NCI-H128 (cell line): ENCODE results near the gene SIAH1.
"Not testable (repeated sequence)": the region's sequence is repeated elsewhere in the genome, so short reads cannot be mapped to it uniquely, and the experiment has no call there.

Source experiments
- DNase-seq: peaks from one replicate; lab custom pipeline; 2025; ENCODE audit not compliant: unreplicated experiment; lab: John Stamatoyannopoulos, UW

The SIAH1 gene

DNA sequence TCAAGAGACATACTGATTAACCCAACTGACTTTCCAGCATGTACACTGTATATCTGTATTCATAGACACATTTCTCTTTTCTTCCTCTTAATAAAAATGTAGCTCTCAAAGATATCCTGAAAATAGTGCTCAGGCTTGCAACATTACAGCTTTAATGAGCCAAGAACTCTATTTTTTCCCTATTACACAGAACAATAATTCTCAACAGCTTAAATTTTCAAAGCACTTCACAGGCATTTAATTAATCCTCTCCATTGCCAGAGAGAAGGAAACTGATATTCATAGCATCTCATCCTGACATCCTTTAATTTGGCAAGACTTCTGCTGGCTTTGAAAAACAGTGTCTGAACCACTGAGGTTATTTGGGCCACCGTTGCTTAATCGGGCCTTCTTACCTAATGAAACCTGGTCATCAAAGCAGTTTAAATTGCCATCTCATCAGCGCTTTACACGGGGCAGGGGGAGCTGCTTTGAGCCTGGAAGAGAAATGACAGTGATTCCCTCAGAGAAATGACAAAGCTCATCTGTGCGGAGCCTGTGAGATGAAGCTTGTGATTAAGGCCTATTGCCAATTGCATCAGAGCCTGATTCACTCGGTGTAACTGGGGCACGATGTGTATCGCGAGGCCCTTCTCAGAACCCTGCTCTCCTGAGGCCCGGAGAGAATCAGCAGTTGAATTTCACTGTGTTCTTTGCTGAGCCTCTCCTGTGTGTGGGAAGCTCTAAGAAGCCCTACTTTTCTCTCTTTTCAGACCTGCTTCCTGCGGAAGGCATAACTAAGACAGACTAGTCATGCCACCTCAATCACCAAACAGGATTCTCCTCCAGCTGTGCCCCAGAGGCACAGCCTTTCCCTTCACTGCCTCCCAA, 8.5 kb upstream of the SIAH1 start:
- no peak for DNase-seq

DNA sequence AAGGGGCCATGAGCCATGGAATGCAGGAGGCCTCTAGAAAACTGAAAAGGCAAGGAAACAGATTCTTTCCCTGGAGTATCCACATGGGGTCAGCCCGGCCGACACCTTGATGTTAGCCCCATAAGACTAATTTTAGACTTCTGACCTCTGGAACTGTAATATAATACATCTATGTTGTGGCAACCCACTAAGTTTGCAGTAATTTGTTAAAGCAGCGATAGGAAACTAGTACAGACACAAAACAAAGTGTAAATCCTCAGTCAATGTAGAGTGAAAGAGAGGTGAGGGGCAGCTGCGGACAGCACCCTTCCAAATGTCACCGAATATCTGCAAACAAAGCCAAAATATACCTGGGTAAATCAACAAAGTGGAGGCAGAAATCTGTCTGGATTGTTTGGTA, 7.2 kb upstream of the SIAH1 start:
- no peak for DNase-seq

DNA sequence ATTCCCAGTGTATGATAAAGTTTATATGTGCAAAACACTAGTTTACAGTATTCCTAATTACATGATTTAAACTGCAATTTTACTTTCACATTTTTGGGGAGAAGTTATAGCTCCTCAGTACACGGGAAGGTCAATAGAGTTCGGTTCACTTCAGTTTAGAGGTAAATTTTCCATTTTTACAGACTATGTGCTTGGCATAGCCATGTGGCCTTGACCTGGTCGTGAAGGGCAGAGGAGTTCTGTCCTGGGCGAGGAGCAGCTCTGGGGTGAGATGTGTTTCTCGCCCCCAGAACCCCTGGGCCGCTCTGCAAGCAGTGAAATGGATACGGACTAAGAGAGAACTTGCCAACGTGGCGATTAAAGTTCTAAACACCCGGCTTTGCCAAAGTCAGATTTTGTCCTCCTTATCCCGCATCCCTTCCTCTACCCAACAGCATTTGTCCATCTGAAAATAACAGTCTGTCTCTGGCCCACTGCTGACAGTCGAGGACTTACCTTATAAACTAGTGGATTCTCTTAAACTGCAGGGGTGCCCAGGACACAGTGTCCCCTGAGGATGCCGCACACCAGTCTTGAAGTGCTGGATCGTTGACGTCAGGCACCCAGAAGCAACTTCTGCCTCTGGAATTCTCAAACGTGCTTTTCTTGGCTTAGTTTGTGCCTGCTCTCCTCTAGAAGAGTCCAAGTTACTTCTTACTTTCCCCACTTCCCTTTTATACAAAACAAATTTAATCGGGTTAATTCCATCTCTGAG, 1.5 kb upstream of the SIAH1 start:
- no peak for DNase-seq

DNA sequence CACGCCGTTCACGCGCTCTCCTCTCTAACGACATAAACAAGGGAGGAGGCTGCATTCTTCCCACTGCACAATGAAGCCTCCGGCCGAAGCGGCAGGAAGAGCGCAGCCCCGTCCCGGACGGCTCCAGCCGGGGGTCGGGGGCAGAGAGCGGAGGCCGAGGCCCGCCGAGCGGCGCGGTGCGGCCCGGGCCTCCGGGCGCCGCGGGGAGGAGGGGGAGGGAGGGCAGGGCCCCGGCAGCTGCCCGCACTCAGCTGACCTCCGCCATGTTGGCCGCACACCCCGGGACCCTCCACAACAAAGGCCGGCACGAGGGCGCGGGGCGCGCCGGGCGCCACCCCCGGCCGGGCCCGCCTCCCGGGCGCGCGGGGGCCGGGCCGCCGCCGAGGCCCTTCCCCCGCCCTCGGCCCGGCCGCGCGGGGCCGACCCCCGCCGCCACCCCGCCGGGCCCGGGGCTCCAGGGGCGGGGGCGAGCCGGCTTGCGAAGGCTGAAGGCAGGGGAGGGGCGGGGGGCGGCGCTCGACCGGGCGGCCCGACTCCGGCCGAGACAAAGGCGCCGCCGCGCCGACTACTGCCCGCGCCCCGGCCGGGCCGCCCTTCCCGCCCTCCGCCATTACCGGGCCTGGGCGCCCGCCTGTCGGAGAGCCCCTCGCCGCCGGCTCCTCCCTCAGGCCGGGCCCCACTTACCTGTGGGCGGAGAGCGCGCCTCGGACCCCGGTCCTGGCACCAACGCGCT, 527 bp downstream of the SIAH1 start:
- no peak for DNase-seq

DNA sequence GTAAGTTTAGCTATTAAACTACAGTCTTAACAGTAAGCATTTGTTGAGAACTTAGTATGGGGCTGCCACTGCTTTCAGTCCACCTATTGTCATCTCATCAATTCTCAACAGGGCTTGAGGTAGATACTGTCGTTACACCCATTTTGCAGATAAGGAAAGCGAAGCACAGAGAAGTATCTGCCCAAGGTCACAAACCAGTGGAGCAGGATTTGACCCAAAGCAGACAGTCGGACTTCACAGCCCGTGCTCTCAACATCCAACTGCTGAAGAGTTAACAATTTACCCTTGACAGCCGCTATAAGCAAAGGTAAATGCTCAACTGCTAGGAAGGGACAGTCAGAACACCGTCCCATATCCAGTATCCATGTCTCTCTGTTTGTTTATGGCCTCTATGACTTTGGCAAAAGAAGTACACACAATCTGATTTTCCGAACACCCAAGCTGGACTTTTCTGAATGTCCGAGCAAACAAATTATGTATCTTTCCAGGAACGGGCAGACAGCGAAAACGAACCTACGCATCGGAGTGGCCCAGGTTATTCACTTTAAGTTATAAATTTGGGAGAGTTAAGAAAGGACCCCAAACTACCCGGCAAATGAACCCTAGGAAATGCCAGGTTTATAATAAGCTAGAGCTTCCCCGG, 1.2 kb downstream of the SIAH1 start:
- no peak for DNase-seq

DNA sequence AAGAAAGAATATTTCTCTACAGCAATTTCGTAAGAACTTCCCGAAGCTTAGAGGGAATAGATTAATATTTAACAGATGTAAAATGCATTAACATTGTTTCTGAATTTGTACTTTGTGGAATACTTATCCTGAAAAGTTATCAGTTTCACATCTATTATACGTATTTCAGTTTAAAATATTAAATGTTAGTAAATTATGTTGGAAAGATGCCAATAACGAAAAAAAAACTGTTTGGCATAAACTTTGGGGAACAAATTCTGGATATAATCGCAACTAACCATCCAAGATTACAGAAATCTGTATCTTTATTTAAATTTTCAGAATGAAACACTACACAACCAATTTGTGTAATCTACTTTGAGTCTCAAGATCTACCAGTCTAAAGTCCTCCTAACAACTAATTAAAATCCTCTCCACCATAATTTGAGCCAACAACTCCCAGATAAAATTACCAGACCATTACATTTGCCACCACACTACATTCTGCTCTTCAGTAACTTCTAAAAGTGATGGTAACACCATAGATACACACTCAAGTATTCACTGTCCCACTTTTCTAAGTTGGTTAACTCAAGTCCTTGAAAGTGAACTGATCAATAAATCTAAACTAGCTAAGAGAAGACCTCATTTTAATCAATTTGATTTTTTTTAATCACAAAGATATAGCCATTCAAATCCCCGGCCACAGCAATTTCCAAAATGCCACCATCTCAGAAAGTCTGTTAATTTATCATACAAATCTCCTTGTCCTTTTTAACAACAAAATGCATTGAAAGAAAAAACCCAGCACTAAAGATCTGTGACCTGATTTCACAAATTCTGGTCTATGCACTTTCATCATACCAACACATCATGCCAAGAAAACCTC, 2.0 kb downstream of the SIAH1 start:
- no peak for DNase-seq

DNA sequence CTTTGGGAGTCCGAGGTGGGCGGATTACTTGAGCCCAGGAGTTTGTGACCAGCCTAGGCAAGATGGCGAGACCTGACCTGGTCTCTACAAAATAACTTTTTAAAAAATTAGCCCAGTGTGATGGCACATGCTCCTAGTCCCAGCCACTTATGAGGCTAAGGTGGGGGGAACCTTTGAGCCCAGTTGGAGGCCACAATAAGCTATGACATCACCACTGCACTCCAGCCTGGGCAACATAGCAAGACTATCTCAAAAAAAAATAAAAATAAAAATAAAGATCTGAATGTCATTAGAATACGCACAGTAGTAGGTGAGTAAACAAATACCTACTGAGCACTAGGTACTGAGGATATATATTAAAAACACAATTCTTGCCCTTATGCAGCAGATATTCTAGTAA, 3.1 kb downstream of the SIAH1 start:
- DNase-seq: no peak

DNA sequence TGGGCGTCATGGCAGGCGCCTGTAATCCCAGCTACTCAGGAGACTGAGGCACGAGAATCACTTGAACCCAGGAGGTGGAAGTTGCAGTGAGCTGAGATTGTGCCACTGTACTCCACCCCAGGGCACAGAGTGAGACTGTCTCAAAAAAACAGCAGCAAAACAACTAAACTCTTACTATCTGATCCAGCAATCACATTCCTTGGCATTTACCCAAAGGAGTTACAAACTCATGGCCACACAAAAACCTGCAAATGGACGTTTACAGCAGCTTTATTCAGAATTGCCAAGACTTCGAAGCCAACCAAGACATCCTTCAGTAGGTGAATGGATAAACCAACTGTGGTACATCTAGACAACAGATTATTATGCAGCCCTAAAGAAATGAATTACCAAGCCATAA, 4.0 kb downstream of the SIAH1 start:
- no peak for DNase-seq

DNA sequence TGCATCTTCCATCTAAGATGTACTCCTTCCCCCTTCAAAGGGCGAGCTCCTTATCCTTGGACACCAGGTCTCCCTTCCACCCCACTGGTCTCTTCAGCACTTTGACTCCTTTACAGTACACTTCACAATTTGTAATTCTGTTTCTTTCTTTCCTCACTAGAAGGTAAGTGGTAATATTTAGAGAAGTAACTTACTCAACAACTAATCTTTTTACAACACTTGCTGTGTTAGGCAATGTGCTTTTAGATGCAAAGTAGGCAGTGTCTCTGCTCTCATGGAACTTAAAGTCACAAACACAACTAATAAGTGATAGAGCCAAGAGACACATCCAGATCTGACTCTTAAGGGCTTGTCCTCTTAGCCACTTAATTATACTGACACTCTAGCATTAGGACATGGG, 6.4 kb downstream of the SIAH1 start:
- no peak for DNase-seq

DNA sequence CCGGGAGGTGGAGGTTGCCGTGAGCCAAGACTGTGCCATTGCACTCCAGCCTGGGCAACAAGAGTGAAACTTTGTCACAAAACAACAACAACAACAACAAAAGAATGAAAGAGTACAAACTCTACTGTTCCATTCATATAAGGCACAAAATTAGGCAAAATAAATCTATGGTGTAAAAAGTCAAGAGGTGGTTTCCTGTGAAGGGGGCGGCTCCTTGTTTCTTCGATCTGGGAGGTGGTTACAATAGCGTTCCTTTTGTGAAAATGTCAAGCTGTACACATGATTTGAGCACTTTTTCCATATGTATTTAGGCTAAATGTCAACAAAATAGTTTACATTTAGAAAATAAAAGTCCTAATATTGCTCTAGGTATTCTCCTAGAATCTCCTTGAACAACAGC, 6.9 kb downstream of the SIAH1 start:
- DNase-seq: no peak

DNA sequence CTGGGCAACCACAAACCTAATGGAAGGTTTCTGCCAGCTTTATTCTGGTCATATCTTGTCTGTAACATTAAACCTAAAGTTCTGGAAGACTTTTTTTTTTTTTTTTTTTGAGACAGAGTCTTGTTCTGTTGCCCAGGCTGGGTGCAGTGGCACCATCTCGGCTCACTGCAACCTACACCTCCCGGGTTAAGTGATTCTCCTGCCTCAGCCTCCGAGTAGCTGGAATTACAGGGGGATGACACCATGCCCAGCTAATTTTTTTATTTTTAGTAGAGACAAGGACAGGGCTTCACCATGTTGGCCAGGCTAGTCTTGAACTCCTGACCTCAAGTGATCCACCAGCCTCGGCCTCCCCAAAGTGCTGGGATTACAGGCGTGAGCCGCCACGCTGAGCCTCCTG, 7.9 kb downstream of the SIAH1 start:
- DNase-seq: not testable (repeated sequence)

DNA sequence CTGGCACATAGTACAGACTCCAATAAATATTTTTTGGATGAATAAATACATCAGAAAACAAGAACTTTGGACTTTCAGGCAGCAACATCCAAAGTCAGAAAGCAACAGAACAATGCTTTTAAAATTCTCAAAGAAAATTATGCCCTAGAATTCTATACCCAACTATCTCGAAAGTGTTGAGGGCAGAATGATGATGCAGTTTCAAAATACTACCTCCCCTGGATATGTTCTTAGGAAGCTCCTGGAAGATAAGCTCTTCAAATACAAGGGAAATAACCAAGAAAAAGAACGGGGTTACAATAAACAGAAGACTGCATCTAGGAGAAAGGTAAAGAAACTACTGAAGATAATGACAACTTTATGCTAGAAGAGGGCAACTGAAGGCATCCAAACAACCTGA, 11.0 kb downstream of the SIAH1 start:
- no peak for DNase-seq

DNA sequence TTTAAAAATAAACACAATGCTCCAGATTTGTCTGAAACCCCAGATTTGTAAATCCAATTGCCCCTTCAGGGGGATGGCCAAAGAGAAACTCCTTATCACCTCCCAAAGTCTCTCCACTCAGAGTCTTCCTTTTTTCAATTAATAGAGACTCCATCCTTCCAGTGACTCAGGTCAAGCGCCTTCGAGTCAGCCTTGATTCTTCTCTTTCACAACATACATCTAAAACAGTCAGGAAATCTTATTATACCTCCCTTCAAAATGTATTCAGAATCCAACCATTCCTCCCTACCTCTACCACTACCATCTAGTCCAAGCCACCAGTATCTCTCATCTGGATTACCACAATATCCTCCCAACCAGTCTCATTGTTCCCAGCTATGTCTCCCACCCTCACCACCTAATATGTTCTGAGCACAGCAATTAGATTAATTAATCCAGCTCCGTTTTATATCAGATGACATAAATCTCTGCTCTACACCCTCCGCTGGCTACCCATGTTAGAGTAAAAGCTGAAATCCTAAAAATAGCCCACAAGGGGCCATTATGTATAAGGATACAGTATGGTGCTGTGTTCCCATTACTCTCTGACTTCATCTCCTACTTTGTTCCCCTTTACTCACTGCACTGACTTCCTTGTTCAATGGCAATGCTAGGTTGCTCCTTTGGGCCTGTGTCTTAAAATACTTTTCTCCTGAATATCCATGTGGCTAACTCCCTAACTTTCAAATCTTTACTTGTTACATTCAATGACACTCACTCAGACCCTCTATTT, 11.8 kb downstream of the SIAH1 start:
- DNase-seq: no peak

DNA sequence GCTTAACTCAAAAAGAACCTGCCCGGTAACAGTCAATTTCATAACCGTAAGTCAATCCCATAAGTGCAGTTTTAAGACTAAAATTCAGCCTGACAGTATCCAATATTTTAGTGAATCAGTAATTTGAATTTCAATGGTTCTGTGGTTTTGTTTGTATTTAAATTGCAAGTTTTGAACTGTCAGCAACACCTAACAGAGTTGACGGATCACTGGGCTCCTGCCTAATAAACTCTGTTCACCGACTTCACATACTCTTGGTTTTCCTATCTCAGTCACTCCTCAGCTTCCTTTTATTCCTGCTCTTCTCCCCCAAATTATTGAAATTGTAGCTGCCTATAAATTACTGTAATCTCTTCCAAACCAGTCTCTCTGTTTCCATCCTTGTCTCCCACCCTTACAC, 12.5 kb downstream of the SIAH1 start:
- DNase-seq: no peak

DNA sequence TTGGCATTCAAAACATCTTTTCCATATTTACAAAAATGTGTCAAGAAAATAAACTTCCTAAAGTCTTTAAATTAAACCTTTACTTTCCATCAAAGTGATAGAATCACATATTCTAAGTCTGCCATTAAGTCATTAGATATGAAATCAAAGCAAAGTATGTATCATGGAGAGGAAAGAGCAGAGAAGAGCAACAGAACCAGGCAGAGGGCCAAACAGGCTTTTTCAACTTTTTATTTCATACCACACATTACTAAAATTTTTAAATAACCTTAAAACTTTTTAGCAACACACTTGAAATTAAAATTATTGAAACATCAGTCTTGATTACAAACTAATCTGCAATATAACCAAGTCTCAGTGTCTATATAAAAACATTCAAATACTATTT, 13.8 kb downstream of the SIAH1 start:
- DNase-seq: no peak

DNA sequence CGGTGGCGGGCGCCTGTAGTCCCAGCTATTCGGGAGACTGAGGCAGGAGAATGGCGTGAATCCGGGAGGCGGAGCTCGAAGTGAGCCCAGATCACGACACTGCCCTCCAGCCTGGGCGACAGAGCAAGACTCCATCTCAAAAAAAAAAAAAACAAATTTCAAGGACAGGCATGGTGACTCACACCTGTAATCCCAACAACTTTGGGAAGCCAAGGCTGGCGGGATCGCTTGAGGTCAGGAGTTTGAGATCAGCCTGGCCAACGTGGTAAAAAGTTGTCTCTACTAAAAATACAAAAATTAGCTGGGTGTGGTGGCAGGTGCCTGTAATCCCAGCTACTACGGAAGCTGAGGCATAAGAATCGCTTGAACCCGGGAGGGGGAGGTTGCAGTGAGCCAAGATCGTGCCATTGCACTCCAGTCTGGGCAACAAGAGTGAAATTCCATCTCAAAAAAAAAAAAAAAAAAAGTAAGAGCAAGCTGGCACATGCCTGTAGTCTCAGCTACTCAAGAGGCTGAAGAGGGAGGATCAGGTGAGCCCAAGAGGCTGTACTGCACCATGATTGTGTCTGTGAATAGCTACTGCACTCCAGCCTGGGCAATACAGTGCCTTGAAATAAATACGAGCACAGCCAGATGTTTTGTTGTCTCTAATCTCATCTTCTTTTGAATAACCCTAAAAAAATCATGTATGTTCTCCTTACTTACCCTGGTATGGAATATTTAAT, 14.4 kb downstream of the SIAH1 start:
- not testable (repeated sequence) for DNase-seq

DNA sequence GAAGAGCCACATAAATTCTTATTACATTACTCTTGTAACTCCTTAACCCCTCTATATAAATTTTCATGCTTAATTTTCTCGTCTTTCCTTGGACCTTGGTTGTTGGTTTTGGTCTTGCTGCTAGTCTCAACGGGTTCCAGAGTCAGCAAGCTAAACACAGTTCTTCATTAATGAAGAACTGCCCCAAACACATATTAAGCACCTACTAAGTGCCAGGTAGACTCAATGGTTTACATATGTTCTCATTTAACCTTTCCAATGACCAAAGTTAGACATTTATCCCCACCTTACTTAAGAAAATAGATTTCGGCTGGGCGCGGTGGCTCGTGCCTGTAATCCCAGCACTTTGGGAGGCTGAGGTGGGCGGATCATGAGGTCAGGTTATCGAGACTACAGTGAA, 15.0 kb downstream of the SIAH1 start:
- no peak for DNase-seq

DNA sequence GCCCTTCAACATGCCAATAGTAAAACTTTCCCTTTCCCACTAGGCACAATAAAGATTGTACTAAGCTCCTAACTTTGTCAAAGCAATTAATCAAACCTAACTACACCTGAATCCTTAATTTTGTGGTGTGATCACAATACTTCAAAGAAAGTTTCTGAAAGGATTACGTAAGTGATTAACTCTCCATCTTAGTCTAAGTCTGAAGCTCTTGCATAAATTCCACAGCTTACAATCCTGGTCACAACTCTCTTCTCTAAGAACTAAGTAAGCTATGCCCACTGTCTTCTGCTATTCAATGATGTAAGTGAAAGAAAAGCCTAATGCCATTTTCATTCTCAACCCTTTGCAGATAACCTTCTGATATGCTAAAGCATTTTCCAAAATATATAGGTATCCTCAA, 15.4 kb downstream of the SIAH1 start:
- no peak for DNase-seq

DNA sequence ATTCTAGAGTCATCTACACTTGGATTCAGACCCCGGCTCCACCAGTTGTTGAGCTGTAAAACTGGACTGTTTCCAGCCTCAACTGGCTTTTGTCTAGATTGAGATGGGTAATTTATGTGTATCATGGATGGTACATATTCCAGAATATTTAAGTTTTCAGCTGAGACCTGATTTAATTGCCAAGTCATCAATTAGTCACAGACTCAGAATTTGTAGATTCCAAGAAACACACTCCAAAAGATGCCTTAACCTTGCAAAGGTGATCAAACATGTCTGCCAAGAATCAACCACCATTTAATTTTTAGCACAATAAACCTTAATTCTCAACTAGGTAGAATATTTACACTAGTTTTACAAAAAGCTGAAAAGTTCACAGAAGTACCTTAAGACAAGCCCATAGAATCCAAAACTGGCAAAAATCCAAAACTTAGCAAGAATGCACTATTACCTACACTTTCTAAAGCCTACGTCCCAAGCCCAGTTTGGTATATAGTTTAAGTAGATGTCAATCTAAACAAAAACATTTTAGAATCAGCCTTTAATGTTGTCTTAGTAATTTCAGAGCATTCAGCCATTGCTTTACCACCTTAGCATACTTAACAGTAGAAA, 17.7 kb downstream of the SIAH1 start:
- DNase-seq: no peak
